Mucosa of rectum (tissue), 2 donors: ENCODE measurements around the gene NCK2.
A peak's percentile ranks its signal among the peaks of the same experiment; 100 is the strongest.

Source experiments
- H3K27ac ChIP-seq, 2 donors: one replicate each; pipeline ENCODE4 v1.7.0; 2013; ENCODE audit warnings: inconsistent platforms in 2 of 2, low read depth in 2 of 2, low read length in 2 of 2
- H3K27me3 ChIP-seq, 2 donors: one replicate each; pipeline ENCODE4 v1.7.0; 2013; ENCODE audit warnings: low read length in 2 of 2; ENCODE audit not compliant: control insufficient read depth in 2 of 2, insufficient read depth in 2 of 2
- H3K36me3 ChIP-seq, 2 donors: one replicate each; pipeline ENCODE4 v1.7.0; 2013; ENCODE audit warnings: low read length in 2 of 2; ENCODE audit not compliant: control insufficient read depth in 2 of 2, insufficient read depth in 2 of 2
- H3K4me1 ChIP-seq, 2 donors: one replicate each; pipeline ENCODE4 v1.7.0; 2013; ENCODE audit warnings: low read length in 2 of 2, mild to moderate bottlenecking in 1 of 2; ENCODE audit not compliant: control insufficient read depth in 2 of 2, insufficient read depth in 2 of 2
- H3K4me3 ChIP-seq, 2 donors: one replicate each; pipeline ENCODE4 v1.7.0; 2013; ENCODE audit warnings: low read length in 2 of 2
- H3K9ac ChIP-seq, 2 donors: one replicate each; pipeline ENCODE4 v1.7.0; 2013; ENCODE audit warnings: low read length in 2 of 2, low read depth in 1 of 2, mild to moderate bottlenecking in 1 of 2
- H3K9me3 ChIP-seq, 2 donors: one replicate each; pipeline ENCODE4 v1.7.0; 2013; ENCODE audit warnings: low read length in 2 of 2; ENCODE audit not compliant: control insufficient read depth in 2 of 2
- donor health status: healthy.
- donor health status: Normal muscosa, but diverticular disease.

The NCK2 gene

GRCh38 chr2:105853354-105854088 lies 108.8 kb downstream of the NCK2 start:
- Histone ChIP-seq H3K4me3 (no peak overlapping the region), H3K9ac (no peak overlapping the region), H3K4me1 (peaks cover 7 to 13% of the 10 kb centered on the region in 2 donors), H3K9me3 (no peaks in the 10 kb centered on the region), H3K27me3 (no peaks in the 10 kb centered on the region), H3K27ac (no peak overlapping the region), H3K36me3 (peaks cover 5 to 11% of the 10 kb centered on the region in 2 donors)

- H3K27me3 ChIP-seq = no peaks in the 10 kb centered on the region
- no peak overlapping the region for H3K4me3 ChIP-seq
- no peak overlapping the region for H3K27ac ChIP-seq
- peaks cover 7 to 16% of the 10 kb centered on the region in 2 donors for H3K4me1 ChIP-seq
- peaks cover 5 to 11% of the 10 kb centered on the region in 2 donors for H3K36me3 ChIP-seq
- H3K9me3 ChIP-seq = no peaks in the 10 kb centered on the region
- no peak overlapping the region for H3K9ac ChIP-seq
These were observed 110.3 kb downstream of the NCK2 start for GRCh38 chr2:105854972-105855371.

GRCh38 chr2:105856581-105856980 lies 111.9 kb downstream of the NCK2 start:
- Histone ChIP-seq H3K4me3 (no peak overlapping the region), H3K27ac (peak overlapping the region in 1 of 2 donors; percentile 2), H3K36me3 (peaks cover 5 to 11% of the 10 kb centered on the region in 2 donors), H3K4me1 (peaks cover 7 to 16% of the 10 kb centered on the region in 2 donors), H3K27me3 (no peaks in the 10 kb centered on the region), H3K9ac (no peak overlapping the region), H3K9me3 (no peaks in the 10 kb centered on the region)

- Histone ChIP-seq H3K9me3 (no peaks in the 10 kb centered on the region), H3K36me3 (peaks cover 5 to 11% of the 10 kb centered on the region in 2 donors), H3K4me3 (no peak overlapping the region), H3K4me1 (peaks cover 7 to 16% of the 10 kb centered on the region in 2 donors), H3K9ac (no peak overlapping the region), H3K27me3 (no peaks in the 10 kb centered on the region), H3K27ac (no peak overlapping the region)
These were observed 112.5 kb downstream of the NCK2 start for GRCh38 chr2:105857076-105857740.

- no peak overlapping the region for H3K4me3 ChIP-seq
- H3K9ac ChIP-seq = no peak overlapping the region
- H3K36me3 ChIP-seq = peaks cover 5 to 11% of the 10 kb centered on the region in 2 donors
- H3K9me3 ChIP-seq = no peaks in the 10 kb centered on the region
- H3K4me1 ChIP-seq = peaks cover 7 to 13% of the 10 kb centered on the region in 2 donors
- H3K27ac ChIP-seq = no peak overlapping the region
- H3K27me3 ChIP-seq = no peaks in the 10 kb centered on the region
These were observed 114.4 kb downstream of the NCK2 start for GRCh38 chr2:105858868-105859693.

GRCh38 chr2:105859694-105859951 lies 114.9 kb downstream of the NCK2 start:
- Histone ChIP-seq H3K27ac (no peak overlapping the region), H3K9me3 (no peaks in the 10 kb centered on the region), H3K4me3 (no peak overlapping the region), H3K27me3 (no peaks in the 10 kb centered on the region), H3K4me1 (peaks cover 7 to 13% of the 10 kb centered on the region in 2 donors), H3K36me3 (peaks cover 5 to 11% of the 10 kb centered on the region in 2 donors), H3K9ac (no peak overlapping the region)

- no peak overlapping the region for H3K9ac ChIP-seq
- H3K4me1 ChIP-seq = peaks cover 7 to 13% of the 10 kb centered on the region in 2 donors
- peaks cover under 1 to 4% of the 10 kb centered on the region in 2 donors for H3K36me3 ChIP-seq
- H3K4me3 ChIP-seq = no peak overlapping the region
- H3K27me3 ChIP-seq = no peaks in the 10 kb centered on the region
- no peaks in the 10 kb centered on the region for H3K9me3 ChIP-seq
- H3K27ac ChIP-seq = no peak overlapping the region
These were observed 115.9 kb downstream of the NCK2 start for GRCh38 chr2:105860567-105860966.

GRCh38 chr2:105861200-105861599 lies 116.5 kb downstream of the NCK2 start:
- Histone ChIP-seq H3K36me3 (peaks cover 0 to 3% of the 10 kb centered on the region in 2 donors), H3K9ac (no peak overlapping the region), H3K9me3 (no peaks in the 10 kb centered on the region), H3K27me3 (no peaks in the 10 kb centered on the region), H3K27ac (no peak overlapping the region), H3K4me3 (no peak overlapping the region), H3K4me1 (peaks cover 7 to 13% of the 10 kb centered on the region in 2 donors)

- H3K4me1 ChIP-seq = peaks cover 2 to 8% of the 10 kb centered on the region in 2 donors
- H3K9ac ChIP-seq = no peak overlapping the region
- H3K36me3 ChIP-seq = no peaks in the 10 kb centered on the region
- no peaks in the 10 kb centered on the region for H3K9me3 ChIP-seq
- H3K4me3 ChIP-seq = no peak overlapping the region
- H3K27me3 ChIP-seq = no peaks in the 10 kb centered on the region
- H3K27ac ChIP-seq = no peak overlapping the region
These were observed 118.1 kb downstream of the NCK2 start for GRCh38 chr2:105862843-105863242.

GRCh38 chr2:105864262-105864661 lies 119.5 kb downstream of the NCK2 start:
- H3K36me3 ChIP-seq = peaks cover 0 to under 1% of the 10 kb centered on the region in 2 donors
- no peaks in the 10 kb centered on the region for H3K27me3 ChIP-seq
- H3K27ac ChIP-seq = no peak overlapping the region
- H3K9me3 ChIP-seq = no peaks in the 10 kb centered on the region
- H3K4me1 ChIP-seq = no peaks in the 10 kb centered on the region
- H3K9ac ChIP-seq = no peak overlapping the region
- H3K4me3 ChIP-seq = no peak overlapping the region
